Keratinocyte (primary cell): ENCODE data around the gene IGF2BP2. TPM values are rescaled to one million over a fixed set of nuclear protein-coding genes. Genes with fewer than 3 reads are reported as not detected.

Source experiments
- DNase-seq: peaks from one replicate; pipeline ENCODE4 v3.0.0-alpha.2; 2011; ENCODE audit warnings: low read depth, missing footprints, low spot score
- FAIRE-seq: peaks from 2 replicates; lab custom pipeline; 2011; peaks lifted over from hg19 to GRCh38; lab: Jason Lieb, UNC
- H2AFZ ChIP-seq: 2 replicates; pipeline ENCODE4 v1.6.0; 2012; ENCODE audit warnings: low read length, control low read depth, inconsistent platforms; ENCODE audit not compliant: control insufficient read depth
- H3K27ac ChIP-seq: 2 replicates; pipeline ENCODE4 v1.5.1; 2011; ENCODE audit warnings: low read length; ENCODE audit not compliant: control insufficient read depth, insufficient read depth
- H3K27me3 ChIP-seq: 3 replicates; pipeline ENCODE4 v1.6.0; 2011; ENCODE audit warnings: low read length; ENCODE audit not compliant: control insufficient read depth, insufficient read depth; ENCODE audit errors: extremely low read depth
- H3K36me3 ChIP-seq, 2 experiments: 2 replicates in 1 of 2; 3 replicates in 1 of 2; pipeline ENCODE4 v1.5.1; 2011; ENCODE audit warnings: low read length in 2 of 2, mild to moderate bottlenecking in 1 of 2; ENCODE audit not compliant: control insufficient read depth in 2 of 2, insufficient read depth in 2 of 2; ENCODE audit errors: extremely low read depth in 1 of 2
- H3K4me1 ChIP-seq: 3 replicates; pipeline ENCODE4 v1.5.1; 2011; ENCODE audit warnings: low read length; ENCODE audit not compliant: control insufficient read depth, insufficient read depth; ENCODE audit errors: extremely low read depth
- H3K4me2 ChIP-seq: 3 replicates; pipeline ENCODE4 v1.6.0; 2011; ENCODE audit warnings: low read depth, low read length; ENCODE audit not compliant: control insufficient read depth, insufficient read depth; ENCODE audit errors: extremely low read depth
- H3K4me3 ChIP-seq, 3 experiments: fragments of 200-600 bp in 1 of 3; sonication (generic) in 1 of 3; 2 replicates in 2 of 3; 3 replicates in 1 of 3; pipeline ENCODE4 v1.5.1; 2011 to 2016; ENCODE audit warnings: low read length in 3 of 3, mild to moderate bottlenecking in 3 of 3, control low read depth in 2 of 3, inconsistent platforms in 1 of 3, low read depth in 1 of 3, mixed read lengths in 1 of 3, mixed run types in 1 of 3, moderate library complexity in 1 of 3; ENCODE audit not compliant: control insufficient read depth in 2 of 3, insufficient read depth in 2 of 3; ENCODE audit errors: extremely low read depth in 1 of 3
- H3K79me2 ChIP-seq: 2 replicates; pipeline ENCODE4 v1.6.0; 2012; ENCODE audit warnings: low read length; ENCODE audit not compliant: control insufficient read depth, insufficient read depth
- H3K9ac ChIP-seq: 3 replicates; pipeline ENCODE4 v1.6.0; 2011; ENCODE audit warnings: low read length; ENCODE audit not compliant: control insufficient read depth, insufficient read depth; ENCODE audit errors: extremely low read depth
- H3K9me1 ChIP-seq: 3 replicates; pipeline ENCODE4 v1.6.0; 2011; ENCODE audit warnings: low read length; ENCODE audit not compliant: control insufficient read depth, insufficient read depth; ENCODE audit errors: extremely low read depth
- H3K9me3 ChIP-seq: 2 replicates; pipeline ENCODE4 v1.5.1; 2012; ENCODE audit warnings: low read depth, low read length; ENCODE audit not compliant: control insufficient read depth
- H4K20me1 ChIP-seq: 3 replicates; pipeline ENCODE4 v1.6.0; 2011; ENCODE audit warnings: low read length; ENCODE audit not compliant: control insufficient read depth, insufficient read depth; ENCODE audit errors: extremely low read depth
- EZH2 ChIP-seq: IDR thresholded peaks from one replicate; pipeline ENCODE4 v1.6.1; 2012; ENCODE audit warnings: inconsistent platforms, mild to moderate bottlenecking, low read length, moderate library complexity
- dilution Hi-C: fragments of 300-500 bp; cut with MboI; formaldehyde crosslinking; loops from one replicate; pipeline ENCODE4 v1.7.0; 2020; ENCODE audit warnings: low sequenced_read_pairs; ENCODE audit not compliant: extremely low pct_ligation_motif_present
- polyA plus RNA-seq, 5 experiments: library from polyadenylated mRNA; depleted of rRNA in 3 of 5; stranded (reverse) in 3 of 5; stranded (forward) in 1 of 5; unstranded in 1 of 5; fragments of >200 nt; gene quantifications; 1 replicate in 1 of 5; 2 replicates in 3 of 5; 3 replicates in 1 of 5; pipeline versions ENCODE4 v1.2.1 to v1.2.3, GENCODE V29; 2011 to 2012; ENCODE audit warnings: missing spikeins in 2 of 5, low read depth in 1 of 5, low replicate concordance in 1 of 5
- TF ChIP-seq, protein P1 (sequence below), 3 experiments: IDR thresholded peaks in 1 of 3; conservative IDR thresholded peaks in 1 of 3; optimal IDR thresholded peaks in 1 of 3; 2 replicates in 2 of 3; 3 replicates in 1 of 3; pipeline versions ENCODE3 to v1.5.1; 2011; ENCODE audit warnings: low read length in 3 of 3, mild to moderate bottlenecking in 3 of 3, moderate library complexity in 2 of 3, control low read depth in 1 of 3, inconsistent platforms in 1 of 3; ENCODE audit not compliant: insufficient read depth in 2 of 3; ENCODE audit errors: extremely low read depth in 1 of 3

Gene IGF2BP2
- polyA plus RNA-seq, 1 donor (not counting 4 experiments of a cell fraction or from before 2014, with no cell fraction given), result 21.2 TPM

DNA sequence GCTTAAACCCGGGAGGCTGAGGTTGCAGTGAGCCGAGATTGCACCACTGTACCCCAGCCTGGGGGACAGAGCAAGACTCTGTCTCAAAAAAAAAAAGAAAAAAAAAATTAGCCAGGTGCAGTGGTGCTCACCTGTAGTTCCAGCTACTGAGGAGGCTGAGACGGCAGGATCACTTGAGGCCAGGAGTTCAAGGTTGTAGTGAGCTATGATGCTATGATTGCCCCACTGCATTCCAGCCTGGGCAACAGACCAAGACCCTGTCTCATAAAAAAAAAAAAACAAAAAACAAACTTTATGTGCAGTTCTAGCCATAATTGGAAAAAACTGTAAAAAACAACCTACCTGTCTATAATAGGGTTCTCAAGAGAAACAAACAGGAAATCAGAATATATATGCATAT lies 39.9 kb upstream of the IGF2BP2 start:
- TF ChIP-seq EZH2, result no peak
- TF ChIP-seq, protein P1, sequence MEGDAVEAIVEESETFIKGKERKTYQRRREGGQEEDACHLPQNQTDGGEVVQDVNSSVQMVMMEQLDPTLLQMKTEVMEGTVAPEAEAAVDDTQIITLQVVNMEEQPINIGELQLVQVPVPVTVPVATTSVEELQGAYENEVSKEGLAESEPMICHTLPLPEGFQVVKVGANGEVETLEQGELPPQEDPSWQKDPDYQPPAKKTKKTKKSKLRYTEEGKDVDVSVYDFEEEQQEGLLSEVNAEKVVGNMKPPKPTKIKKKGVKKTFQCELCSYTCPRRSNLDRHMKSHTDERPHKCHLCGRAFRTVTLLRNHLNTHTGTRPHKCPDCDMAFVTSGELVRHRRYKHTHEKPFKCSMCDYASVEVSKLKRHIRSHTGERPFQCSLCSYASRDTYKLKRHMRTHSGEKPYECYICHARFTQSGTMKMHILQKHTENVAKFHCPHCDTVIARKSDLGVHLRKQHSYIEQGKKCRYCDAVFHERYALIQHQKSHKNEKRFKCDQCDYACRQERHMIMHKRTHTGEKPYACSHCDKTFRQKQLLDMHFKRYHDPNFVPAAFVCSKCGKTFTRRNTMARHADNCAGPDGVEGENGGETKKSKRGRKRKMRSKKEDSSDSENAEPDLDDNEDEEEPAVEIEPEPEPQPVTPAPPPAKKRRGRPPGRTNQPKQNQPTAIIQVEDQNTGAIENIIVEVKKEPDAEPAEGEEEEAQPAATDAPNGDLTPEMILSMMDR (optimal IDR thresholded peaks at IDR 0.05 in 1 of 3, IDR thresholded peaks at IDR 0.05 in 1 of 3, conservative IDR thresholded peaks at IDR 0.05 in 1 of 3; ENCODE audit: extremely low read depth in 1 of 3, insufficient read depth in 2 of 3, low read length in 3 of 3), result no peak
- no peaks in the 10 kb centered on the region for H3K9me3 ChIP-seq
- no peaks in the 10 kb centered on the region for H3K79me2 ChIP-seq
- no peak overlapping the region for H3K4me2 ChIP-seq
- H3K36me3 ChIP-seq, result no peaks in the 10 kb centered on the region
- H3K4me3 ChIP-seq, result no peak overlapping the region
- H3K27me3 ChIP-seq, result no peaks in the 10 kb centered on the region
- no peak overlapping the region for H3K9ac ChIP-seq
- dilution Hi-C loops, result no loop called here
- no peak overlapping the region for H2AFZ ChIP-seq
- no peak for FAIRE-seq
- H3K9me1 ChIP-seq, result no peaks in the 10 kb centered on the region
- no peaks in the 10 kb centered on the region for H3K4me1 ChIP-seq
- H4K20me1 ChIP-seq, result no peaks in the 10 kb centered on the region
- H3K27ac ChIP-seq, result no peak overlapping the region
- DNase-seq, result no peak

DNA sequence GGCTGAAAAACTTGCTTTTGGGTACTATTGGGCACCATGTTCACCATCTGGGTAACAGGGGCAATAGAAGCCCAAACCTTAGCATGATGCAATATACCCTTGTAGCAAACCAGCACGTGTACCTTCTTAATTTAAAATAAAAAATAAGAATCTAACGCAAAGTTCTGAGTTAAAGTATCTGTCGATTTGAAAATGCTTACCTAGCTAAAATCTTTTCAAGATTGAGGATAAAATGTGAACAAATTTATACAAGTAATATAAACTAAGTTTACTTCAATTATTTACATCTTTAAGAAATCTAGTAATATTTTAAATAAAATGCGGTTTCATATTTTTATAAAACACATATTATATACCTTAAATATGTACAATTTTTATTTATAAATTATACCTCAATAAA lies 38.1 kb upstream of the IGF2BP2 start:
- no peaks in the 10 kb centered on the region for H3K9me1 ChIP-seq
- no peak overlapping the region for H3K4me2 ChIP-seq
- no peaks in the 10 kb centered on the region for H3K27me3 ChIP-seq
- H3K4me1 ChIP-seq, result no peaks in the 10 kb centered on the region
- no peak overlapping the region for H3K4me3 ChIP-seq
- FAIRE-seq (no peak), DNase-seq (no peak)
- no peaks in the 10 kb centered on the region for H3K9me3 ChIP-seq
- H4K20me1 ChIP-seq, result no peaks in the 10 kb centered on the region
- no peak for TF ChIP-seq EZH2
- TF ChIP-seq, protein P1 (optimal IDR thresholded peaks at IDR 0.05 in 1 of 3, IDR thresholded peaks at IDR 0.05 in 1 of 3, conservative IDR thresholded peaks at IDR 0.05 in 1 of 3; ENCODE audit: extremely low read depth in 1 of 3, insufficient read depth in 2 of 3, low read length in 3 of 3), result no peak
- dilution Hi-C loops, result no loop called here
- H2AFZ ChIP-seq, result no peak overlapping the region
- H3K9ac ChIP-seq, result no peak overlapping the region
- H3K79me2 ChIP-seq, result no peaks in the 10 kb centered on the region
- no peaks in the 10 kb centered on the region for H3K36me3 ChIP-seq
- H3K27ac ChIP-seq, result no peak overlapping the region
